Kidney (tissue), 22 donors: ENCODE measurements around the gene PPP1R10. TPM values are rescaled to one million over a fixed set of nuclear protein-coding genes. Genes with fewer than 3 reads are reported as not detected.
"Not testable (repeated sequence)": the region's sequence is repeated elsewhere in the genome, so short reads cannot be mapped to it uniquely, and the experiment has no call there.

Source experiments
- DNase-seq, 5 donors: peaks; one replicate each; pipeline ENCODE4 v3.0.0-alpha.2; 2013 to 2020
- FAIRE-seq: peaks from 2 replicates; lab custom pipeline; 2012; peaks lifted over from hg19 to GRCh38; lab: Jason Lieb, UNC
- H3K27ac ChIP-seq, 2 donors: one replicate each; pipeline ENCODE4 v1.7.0; 2013; ENCODE audit warnings: low read depth in 2 of 2, low read length in 2 of 2, inconsistent platforms in 1 of 2
- H3K27me3 ChIP-seq: one replicate; pipeline ENCODE4 v1.7.1; 2013; ENCODE audit warnings: low read length, inconsistent platforms; ENCODE audit not compliant: control insufficient read depth, insufficient read depth
- H3K36me3 ChIP-seq, 3 donors: one replicate each; pipeline versions ENCODE4 v1.7.0 to v1.7.1; 2013; ENCODE audit warnings: low read length in 3 of 3, control low read depth in 1 of 3, inconsistent platforms in 1 of 3; ENCODE audit not compliant: insufficient read depth in 3 of 3, control insufficient read depth in 2 of 3
- H3K4me1 ChIP-seq, 3 donors: one replicate each; pipeline versions ENCODE4 v1.7.0 to v1.7.1; 2013; ENCODE audit warnings: low read length in 3 of 3, inconsistent platforms in 1 of 3, low read depth in 1 of 3; ENCODE audit not compliant: control insufficient read depth in 2 of 3, insufficient read depth in 2 of 3
- H3K4me3 ChIP-seq, 3 donors: one replicate each; pipeline versions ENCODE4 v1.7.0 to v1.8.1; 2013; ENCODE audit warnings: low read length in 3 of 3, control low read depth in 1 of 3, inconsistent platforms in 1 of 3
- H3K9ac ChIP-seq, 3 donors: one replicate each; pipeline versions ENCODE4 v1.7.0 to v1.7.1; 2013; ENCODE audit warnings: low read length in 3 of 3, control low read depth in 1 of 3, inconsistent platforms in 1 of 3
- H3K9me3 ChIP-seq, 3 donors: one replicate each; pipeline versions ENCODE4 v1.7.0 to v1.7.1; 2013; ENCODE audit warnings: low read length in 3 of 3, control low read depth in 1 of 3, inconsistent platforms in 1 of 3; ENCODE audit not compliant: control insufficient read depth in 2 of 3, insufficient read depth in 1 of 3
- CTCF ChIP-seq: IDR thresholded peaks from 3 replicates; pipeline ENCODE4 v1.5.1; 2012; ENCODE audit warnings: mild to moderate bottlenecking, moderate library complexity, borderline replicate concordance; ENCODE audit not compliant: insufficient read depth; ENCODE audit errors: extremely low read depth
- intact Hi-C: fragments of 100-400 bp; cut with DNase I; formaldehyde crosslinking; loops from one replicate; pipeline ENCODE4 v1.11.1; 2022
- long read RNA-seq, 10 donors: library from polyadenylated mRNA in 1 of 10; unstranded in 1 of 10; transcript quantifications; one replicate each; pipeline ENCODE4 v2.0.0 and lab custom pipeline, GENCODE V29; 2021 to 2026
- polyA plus RNA-seq: library from polyadenylated mRNA; stranded (reverse); fragments of 350-450 nt; fragmentation: Illumina TruSeq; extraction: RNeasy Lipid Tissue Mini Kit (QIAGEN cat#74804); gene quantifications from one replicate; pipeline ENCODE4 v1.2.3, GENCODE V29; 2014; ENCODE audit warnings: low read depth, low replicate concordance; ENCODE audit not compliant: insufficient read depth
- total RNA-seq: library from RNA; stranded (reverse); fragmentation: NEBNext Ultra II Directional; extraction: Animal tissue kit (Norgen Biotek cat#: 25700); gene quantifications from one replicate; pipeline ENCODE4 v1.2.1, GENCODE V29; 2021
- donor health status: control.
- donor health status: control.
- donor health status: control.
- donor health status: control.
- donor health status: control.
- donor health status: DM: yes; HTN: yes; CAD: no.
- donor health status: Normal renal cell carcinoma (clear cell type).

Gene PPP1R10
- total RNA-seq (65.0 TPM), polyA plus RNA-seq (19.7 TPM)
- long read RNA-seq, donor 1, partial matches to known transcripts: 26 of 28 reads
- long read RNA-seq, donor 1, other reads (novel, unspliced or antisense): 0 of 28 reads
- long read RNA-seq, donor 2, partial matches to known transcripts: 5 of 5 reads
- long read RNA-seq, donor 2, other reads (novel, unspliced or antisense): 0 of 5 reads
- long read RNA-seq, donor 3, full-length matches to known transcripts: 2 of 337 reads
- long read RNA-seq, donor 3, partial matches to known transcripts: 258 of 337 reads
- long read RNA-seq, donor 3, other reads (novel, unspliced or antisense): 77 of 337 reads
- long read RNA-seq, donor 4: 0 reads
- long read RNA-seq, donor 5: 0 reads
- long read RNA-seq, donor 6, partial matches to known transcripts: 71 of 81 reads
- long read RNA-seq, donor 6, other reads (novel, unspliced or antisense): 10 of 81 reads
- long read RNA-seq, donor 7, partial matches to known transcripts: 11 of 19 reads
- long read RNA-seq, donor 7, other reads (novel, unspliced or antisense): 7 of 19 reads
- long read RNA-seq, donor 8, partial matches to known transcripts: 5 of 5 reads
- long read RNA-seq, donor 8, other reads (novel, unspliced or antisense): 0 of 5 reads
- long read RNA-seq, donor 9, partial matches to known transcripts: 7 of 23 reads
- long read RNA-seq, donor 9, other reads (novel, unspliced or antisense): 16 of 23 reads
- long read RNA-seq, donor 10, partial matches to known transcripts: 5 of 6 reads
- long read RNA-seq, donor 10, other reads (novel, unspliced or antisense): 0 of 6 reads

DNA sequence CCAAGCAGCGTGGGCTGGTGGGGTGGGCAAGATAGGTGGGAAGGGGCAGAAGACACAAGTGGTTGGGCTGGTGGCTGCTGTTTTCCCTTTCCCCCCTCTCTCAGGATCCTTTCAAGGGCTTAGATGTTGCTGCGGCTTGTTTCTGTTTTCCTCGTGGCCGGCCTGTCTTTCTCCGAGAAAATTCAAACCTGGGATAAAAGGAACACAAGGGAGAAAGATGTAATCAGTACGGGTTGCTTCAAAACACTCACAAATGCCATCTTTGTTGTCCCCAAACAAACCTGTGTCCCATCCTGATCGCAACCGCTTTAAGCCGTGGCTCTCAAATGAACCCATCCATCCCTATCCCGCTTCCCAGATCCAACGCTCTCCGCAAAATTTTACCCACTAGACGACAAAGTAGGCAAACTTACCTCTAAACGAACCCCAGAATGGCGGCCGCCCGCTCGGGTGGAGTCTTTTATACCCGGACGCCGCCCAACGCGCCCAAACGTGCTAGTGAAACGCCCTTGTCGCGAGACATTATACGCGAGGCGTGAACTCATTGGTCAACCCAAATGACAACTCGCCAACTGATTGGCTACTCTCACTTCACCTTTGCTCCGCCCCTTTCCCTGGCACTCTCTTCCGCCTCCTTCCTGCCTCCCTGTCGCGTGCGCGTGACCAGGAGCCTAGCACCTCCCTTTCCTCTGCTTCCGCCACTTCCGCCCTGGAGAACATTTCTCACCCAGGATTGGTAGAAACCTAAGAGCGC is at the start of gene PPP1R10:
Gene PPP1R10 (minus strand): TSS at position 433 of the 754 bp plus-strand sequence. CDS start 7,299 bp downstream, outside the sequence.
- peak; percentile 98 for FAIRE-seq
- H3K27ac ChIP-seq: peak within 1 kb of the TSS; percentile 98 to 99
- peak within 1 kb of the TSS; percentile 91 to 99 (median 95) for H3K4me3 ChIP-seq
- H3K4me1 ChIP-seq: peaks cover 6 to 35% (median 30%) of the 10 kb centered on the region in 3 donors
- no peaks in the 10 kb centered on the region for H3K27me3 ChIP-seq
- peaks cover 5 to 24% (median 7%) of the 10 kb centered on the region in 3 donors for H3K36me3 ChIP-seq
- no peak for TF ChIP-seq CTCF
- peak; percentile 100 for DNase-seq
- no peaks in the 10 kb centered on the region for H3K9me3 ChIP-seq
- H3K9ac ChIP-seq: peak within 1 kb of the TSS; percentile 95 to 100 (median 96)
- intact Hi-C loops: no loop called here

DNA sequence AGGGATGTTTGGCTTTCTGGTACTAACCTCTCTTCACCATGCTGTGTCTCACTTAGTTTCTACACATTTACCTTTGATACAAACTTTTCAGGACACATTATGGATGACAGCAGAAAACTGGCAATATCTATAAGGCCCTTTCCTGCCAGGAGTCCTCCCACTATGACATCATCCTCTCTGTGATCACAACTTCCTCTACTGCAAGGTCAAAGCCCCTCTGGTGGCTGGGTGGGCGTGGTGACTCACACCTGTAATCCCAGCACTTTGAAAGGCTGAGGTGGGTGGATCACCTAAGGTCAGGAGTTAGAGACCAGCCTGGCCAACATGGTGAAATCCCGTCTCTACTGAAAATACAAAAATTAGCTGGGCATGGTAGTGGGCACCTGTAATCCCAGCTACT is 49.3 kb upstream of the PPP1R10 start:
- H3K9ac ChIP-seq, DNase-seq, H3K9me3 ChIP-seq, intact Hi-C loops, H3K27me3 ChIP-seq, FAIRE-seq, H3K27ac ChIP-seq, H3K4me1 ChIP-seq, H3K4me3 ChIP-seq: not testable (repeated sequence)
- H3K36me3 ChIP-seq: peaks cover 9 to 62% (median 42%) of the 10 kb centered on the region in 3 donors

GRCh38 chr6:30664994-30665767 is 48.1 kb upstream of the PPP1R10 start:
- H3K27me3 ChIP-seq: no peaks in the 10 kb centered on the region
- no peak overlapping the region for H3K27ac ChIP-seq
- no peak overlapping the region for H3K9ac ChIP-seq
- intact Hi-C loops: no loop called here
- H3K4me3 ChIP-seq: no peak overlapping the region
- peaks cover 9 to 61% (median 40%) of the 10 kb centered on the region in 3 donors for H3K36me3 ChIP-seq
- no peaks in the 10 kb centered on the region for H3K9me3 ChIP-seq
- H3K4me1 ChIP-seq: no peaks in the 10 kb centered on the region
- no peak for DNase-seq
- TF ChIP-seq CTCF: no peak
- FAIRE-seq: no peak

DNA sequence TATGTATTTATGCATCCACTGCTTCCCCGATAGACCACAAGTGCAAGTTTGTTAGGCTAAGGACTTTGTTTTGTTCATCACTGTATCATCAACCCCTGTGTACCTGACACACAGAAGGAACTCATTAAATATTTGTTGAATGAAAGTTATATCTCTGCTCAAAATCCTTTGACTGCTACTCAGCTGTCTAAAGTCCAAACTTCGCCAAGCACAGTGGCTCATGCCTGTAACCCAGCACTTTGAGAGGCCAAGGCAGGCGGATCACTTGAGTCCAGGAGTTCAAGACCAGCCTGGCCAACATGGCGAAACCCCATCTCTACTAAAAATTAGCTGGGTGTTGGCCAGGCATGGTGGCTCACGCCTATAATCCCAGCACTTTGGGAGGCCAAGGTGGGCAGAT is 40.9 kb upstream of the PPP1R10 start:
- FAIRE-seq, intact Hi-C loops: not testable (repeated sequence)

More for the DNA sequence above, 40.9 kb upstream of the PPP1R10 start:
- not testable (repeated sequence) for H3K4me3 ChIP-seq, H3K9me3 ChIP-seq, H3K27ac ChIP-seq, H3K4me1 ChIP-seq, H3K9ac ChIP-seq, DNase-seq, H3K27me3 ChIP-seq
- peaks cover 15 to 74% (median 61%) of the 10 kb centered on the region in 3 donors for H3K36me3 ChIP-seq
